ENCODE measurements around the gene DPH1.

Gene DPH1

GRCh38 chr17:2028234-2028614, 1.7 kb upstream of the DPH1 start:
- no peak for DNase-seq

GRCh38 chr17:2028737-2029136, 1.2 kb upstream of the DPH1 start:
- no peak for DNase-seq

- no peak for DNase-seq
Observed at GRCh38 chr17:2030779-2031163, 818 bp downstream of the DPH1 start.

- no peak for DNase-seq
Observed at GRCh38 chr17:2033153-2033552, 3.2 kb downstream of the DPH1 start.

GRCh38 chr17:2034157-2034556, 4.2 kb downstream of the DPH1 start:
- DNase-seq, result no peak

- DNase-seq, result no peak
Observed at GRCh38 chr17:2034806-2035540, 5.0 kb downstream of the DPH1 start.

- no peak for DNase-seq
Observed at GRCh38 chr17:2035541-2036488, 5.9 kb downstream of the DPH1 start.

- no peak for DNase-seq
Observed at GRCh38 chr17:2037155-2037554, 7.2 kb downstream of the DPH1 start.

- no peak for DNase-seq
Observed at GRCh38 chr17:2040219-2040827, 10.4 kb downstream of the DPH1 start.

GRCh38 chr17:2040942-2041560, 11.1 kb downstream of the DPH1 start:
- DNase-seq, result no peak

- peak; percentile 98 for DNase-seq
Observed at GRCh38 chr17:2041561-2042389, 11.8 kb downstream of the DPH1 start, which contains the start of gene OVCA2. TSS of gene OVCA2 (plus strand) at chr17:2042022. CDS start at chr17:2042048, 26 bp downstream.

GRCh38 chr17:2042390-2042847, 12.5 kb downstream of the DPH1 start:
- no peak for DNase-seq

- no peak for DNase-seq
Observed at GRCh38 chr17:2042933-2043332, 13.0 kb downstream of the DPH1 start.

GRCh38 chr17:2043785-2044184, 13.8 kb downstream of the DPH1 start:
- no peak for DNase-seq

GRCh38 chr17:2044263-2044894, 14.4 kb downstream of the DPH1 start:
- DNase-seq, result no peak

- DNase-seq, result no peak
Observed at GRCh38 chr17:2047590-2047989, 17.6 kb downstream of the DPH1 start.

GRCh38 chr17:2048805-2049204, 18.9 kb downstream of the DPH1 start:
- DNase-seq, result no peak

GRCh38 chr17:2049333-2050299, 19.7 kb downstream of the DPH1 start:
- peak; percentile 85 for DNase-seq

- peak; percentile 55 for DNase-seq
Observed at GRCh38 chr17:2050300-2051060, 20.5 kb downstream of the DPH1 start.

Data from activated CD4-positive, alpha-beta T cell treated with anti-CD3 and anti-CD28 coated beads, Interleukin-10, Interleukin-2, amounts not matched to agents 100 ng/mL and 50 ng/mL, durations not matched to agents 16 hours and 8 hours (primary cell).